ENCODE measurements around the gene ZNF385D. TPM values are rescaled to one million over a fixed set of nuclear protein-coding genes. Genes with fewer than 3 reads are reported as not detected.

The ZNF385D gene
- total and polyA plus RNA-seq, 2 experiments from 2014 or later: 2.7 to 12.3 TPM

- TF ChIP-seq, protein P1, sequence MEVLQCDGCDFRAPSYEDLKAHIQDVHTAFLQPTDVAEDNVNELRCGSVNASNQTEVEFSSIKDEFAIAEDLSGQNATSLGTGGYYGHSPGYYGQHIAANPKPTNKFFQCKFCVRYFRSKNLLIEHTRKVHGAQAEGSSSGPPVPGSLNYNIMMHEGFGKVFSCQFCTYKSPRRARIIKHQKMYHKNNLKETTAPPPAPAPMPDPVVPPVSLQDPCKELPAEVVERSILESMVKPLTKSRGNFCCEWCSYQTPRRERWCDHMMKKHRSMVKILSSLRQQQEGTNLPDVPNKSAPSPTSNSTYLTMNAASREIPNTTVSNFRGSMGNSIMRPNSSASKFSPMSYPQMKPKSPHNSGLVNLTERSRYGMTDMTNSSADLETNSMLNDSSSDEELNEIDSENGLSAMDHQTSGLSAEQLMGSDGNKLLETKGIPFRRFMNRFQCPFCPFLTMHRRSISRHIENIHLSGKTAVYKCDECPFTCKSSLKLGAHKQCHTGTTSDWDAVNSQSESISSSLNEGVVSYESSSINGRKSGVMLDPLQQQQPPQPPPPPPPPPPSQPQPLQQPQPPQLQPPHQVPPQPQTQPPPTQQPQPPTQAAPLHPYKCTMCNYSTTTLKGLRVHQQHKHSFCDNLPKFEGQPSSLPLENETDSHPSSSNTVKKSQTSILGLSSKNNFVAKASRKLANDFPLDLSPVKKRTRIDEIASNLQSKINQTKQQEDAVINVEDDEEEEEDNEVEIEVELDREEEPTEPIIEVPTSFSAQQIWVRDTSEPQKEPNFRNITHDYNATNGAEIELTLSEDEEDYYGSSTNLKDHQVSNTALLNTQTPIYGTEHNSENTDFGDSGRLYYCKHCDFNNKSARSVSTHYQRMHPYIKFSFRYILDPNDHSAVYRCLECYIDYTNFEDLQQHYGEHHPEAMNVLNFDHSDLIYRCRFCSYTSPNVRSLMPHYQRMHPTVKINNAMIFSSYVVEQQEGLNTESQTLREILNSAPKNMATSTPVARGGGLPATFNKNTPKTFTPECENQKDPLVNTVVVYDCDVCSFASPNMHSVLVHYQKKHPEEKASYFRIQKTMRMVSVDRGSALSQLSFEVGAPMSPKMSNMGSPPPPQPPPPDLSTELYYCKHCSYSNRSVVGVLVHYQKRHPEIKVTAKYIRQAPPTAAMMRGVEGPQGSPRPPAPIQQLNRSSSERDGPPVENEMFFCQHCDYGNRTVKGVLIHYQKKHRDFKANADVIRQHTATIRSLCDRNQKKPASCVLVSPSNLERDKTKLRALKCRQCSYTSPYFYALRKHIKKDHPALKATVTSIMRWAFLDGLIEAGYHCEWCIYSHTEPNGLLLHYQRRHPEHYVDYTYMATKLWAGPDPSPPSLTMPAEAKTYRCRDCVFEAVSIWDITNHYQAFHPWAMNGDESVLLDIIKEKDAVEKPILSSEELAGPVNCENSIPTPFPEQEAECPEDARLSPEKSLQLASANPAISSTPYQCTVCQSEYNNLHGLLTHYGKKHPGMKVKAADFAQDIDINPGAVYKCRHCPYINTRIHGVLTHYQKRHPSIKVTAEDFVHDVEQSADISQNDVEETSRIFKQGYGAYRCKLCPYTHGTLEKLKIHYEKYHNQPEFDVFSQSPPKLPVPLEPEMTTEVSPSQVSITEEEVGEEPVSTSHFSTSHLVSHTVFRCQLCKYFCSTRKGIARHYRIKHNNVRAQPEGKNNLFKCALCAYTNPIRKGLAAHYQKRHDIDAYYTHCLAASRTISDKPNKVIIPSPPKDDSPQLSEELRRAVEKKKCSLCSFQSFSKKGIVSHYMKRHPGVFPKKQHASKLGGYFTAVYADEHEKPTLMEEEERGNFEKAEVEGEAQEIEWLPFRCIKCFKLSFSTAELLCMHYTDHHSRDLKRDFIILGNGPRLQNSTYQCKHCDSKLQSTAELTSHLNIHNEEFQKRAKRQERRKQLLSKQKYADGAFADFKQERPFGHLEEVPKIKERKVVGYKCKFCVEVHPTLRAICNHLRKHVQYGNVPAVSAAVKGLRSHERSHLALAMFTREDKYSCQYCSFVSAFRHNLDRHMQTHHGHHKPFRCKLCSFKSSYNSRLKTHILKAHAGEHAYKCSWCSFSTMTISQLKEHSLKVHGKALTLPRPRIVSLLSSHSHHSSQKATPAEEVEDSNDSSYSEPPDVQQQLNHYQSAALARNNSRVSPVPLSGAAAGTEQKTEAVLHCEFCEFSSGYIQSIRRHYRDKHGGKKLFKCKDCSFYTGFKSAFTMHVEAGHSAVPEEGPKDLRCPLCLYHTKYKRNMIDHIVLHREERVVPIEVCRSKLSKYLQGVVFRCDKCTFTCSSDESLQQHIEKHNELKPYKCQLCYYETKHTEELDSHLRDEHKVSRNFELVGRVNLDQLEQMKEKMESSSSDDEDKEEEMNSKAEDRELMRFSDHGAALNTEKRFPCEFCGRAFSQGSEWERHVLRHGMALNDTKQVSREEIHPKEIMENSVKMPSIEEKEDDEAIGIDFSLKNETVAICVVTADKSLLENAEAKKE (CRISPR knock-in tag; IDR thresholded peaks at IDR 0.05): no peak
- no peak for TF ChIP-seq STAT1 (IDR thresholded peaks at IDR 0.05; ENCODE audit: unreplicated experiment)
- no peak for TF ChIP-seq POLR2AphosphoS5 (IDR thresholded peaks at IDR 0.05; ENCODE audit: low read depth)
- TF ChIP-seq EZH2 (IDR thresholded peaks at IDR 0.05; ENCODE audit: low read depth, unreplicated experiment): no peak
- no peak for TF ChIP-seq ZNF114 (CRISPR knock-in tag; IDR thresholded peaks at IDR 0.05)
- no peak for TF ChIP-seq EZH2phosphoT487 (IDR thresholded peaks at IDR 0.05; ENCODE audit: unreplicated experiment)
- no peak for TF ChIP-seq JUNB (IDR thresholded peaks at IDR 0.05; ENCODE audit: unreplicated experiment)
- no peak for TF ChIP-seq CREB1 (CRISPR knock-in tag; IDR thresholded peaks at IDR 0.05; ENCODE audit: low read depth)
Observed at GRCh38 chr3:21673393-21673792, 77.6 kb downstream of the ZNF385D start (continued).

GRCh38 chr3:21672303-21672702 is 78.7 kb downstream of the ZNF385D start:
- H3K27ac Mint-ChIP-seq: peak overlapping the region; percentile 64; the same call in 1 of the 2 replicates
- H3K4me2 ChIP-seq: no peak overlapping the region
- H3K9me3 Mint-ChIP-seq: no peaks in the 10 kb centered on the region
- H3K27me3 ChIP-seq (ENCODE audit: insufficient read depth): no peaks in the 10 kb centered on the region
- H3K4me1 Mint-ChIP-seq: peaks cover 19% of the 10 kb centered on the region; the same call in 2 of the 3 replicates
- 0 out of 2 replicates have a peak, but pooled peaks cover 8% of the 10 kb centered on the region for H3K4me1 ChIP-seq (ENCODE audit: insufficient read depth)
- H3K79me2 ChIP-seq (replicated peaks; ENCODE audit: insufficient read depth): no peaks in the 10 kb centered on the region
- H3K36me3 Mint-ChIP-seq (ENCODE audit: low read depth): no peaks in the 10 kb centered on the region
- no peak overlapping the region for H2AFZ ChIP-seq
- DNase-seq (ENCODE audit: low spot score): no peak
- H3K27me3 Mint-ChIP-seq (ENCODE audit: insufficient read depth, low read depth, poor library complexity): no peaks in the 10 kb centered on the region
- no peaks in the 10 kb centered on the region for H3K9me2 ChIP-seq (ENCODE audit: insufficient read depth)
- H3K27ac ChIP-seq (ENCODE audit: low read depth): no peak overlapping the region
- H3K4me3 Mint-ChIP-seq: no peak overlapping the region
- no peak for ATAC-seq
- no peak overlapping the region for H3K4me3 ChIP-seq
- no peaks in the 10 kb centered on the region for H3K36me3 ChIP-seq (ENCODE audit: insufficient read depth)
- no peaks in the 10 kb centered on the region for H3F3A ChIP-seq (replicated peaks; ENCODE audit: low read depth)
- H4K20me1 ChIP-seq (replicated peaks; ENCODE audit: insufficient read depth): no peaks in the 10 kb centered on the region
- TF ChIP-seq POLR2AphosphoS5 (IDR thresholded peaks at IDR 0.05; ENCODE audit: low read depth) (no peak), ZNF114 (CRISPR knock-in tag; IDR thresholded peaks at IDR 0.05) (no peak), NANOG (IDR thresholded peaks at IDR 0.05; ENCODE audit: borderline replicate concordance) (no peak), ZNF331 (CRISPR knock-in tag; IDR thresholded peaks at IDR 0.05; ENCODE audit: low read depth) (no peak), EZH2phosphoT487 (IDR thresholded peaks at IDR 0.05; ENCODE audit: unreplicated experiment) (no peak)
- TF ChIP-seq, protein P2, sequence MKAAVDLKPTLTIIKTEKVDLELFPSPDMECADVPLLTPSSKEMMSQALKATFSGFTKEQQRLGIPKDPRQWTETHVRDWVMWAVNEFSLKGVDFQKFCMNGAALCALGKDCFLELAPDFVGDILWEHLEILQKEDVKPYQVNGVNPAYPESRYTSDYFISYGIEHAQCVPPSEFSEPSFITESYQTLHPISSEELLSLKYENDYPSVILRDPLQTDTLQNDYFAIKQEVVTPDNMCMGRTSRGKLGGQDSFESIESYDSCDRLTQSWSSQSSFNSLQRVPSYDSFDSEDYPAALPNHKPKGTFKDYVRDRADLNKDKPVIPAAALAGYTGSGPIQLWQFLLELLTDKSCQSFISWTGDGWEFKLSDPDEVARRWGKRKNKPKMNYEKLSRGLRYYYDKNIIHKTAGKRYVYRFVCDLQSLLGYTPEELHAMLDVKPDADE (IDR thresholded peaks at IDR 0.05): no peak

All from GM23338 (cell line).